Body of pancreas (tissue), 4 donors: ENCODE measurements around the gene DIS3L2.

ENCODE experiments used
- CTCF ChIP-seq, 7 experiments: fragments of 450-650 bp in 4 of 7; fragments of 200-600 bp in 3 of 7; sonication (generic) in 3 of 7; IDR thresholded peaks; one replicate each; pipeline ENCODE4 v1.5.1; 2016 to 2019; ENCODE audit warnings: antibody characterized with exemption in 7 of 7
- POLR2A ChIP-seq, 3 donors: fragments of 450-650 bp; IDR thresholded peaks; one replicate each; pipeline ENCODE4 v1.6.1; 2016; ENCODE audit warnings: antibody characterized with exemption in 3 of 3, mild to moderate bottlenecking in 2 of 3

- TF ChIP-seq POLR2A (IDR thresholded peaks at IDR 0.05): no peak
- no peak for TF ChIP-seq CTCF (IDR thresholded peaks at IDR 0.05)
Observed at GRCh38 chr2:232104076-232104646, 142.6 kb downstream of the DIS3L2 start.
